Activated CD8-positive, alpha-beta memory T cell treated with anti-CD3 and anti-CD28 coated beads, Interleukin-2, amount 50 U/mL, for 24 hours (primary cell): ENCODE results near the gene CRACR2B.

Experiments
- DNase-seq: peaks from one replicate; pipeline ENCODE4 v3.0.0-alpha.2; 2020; ENCODE audit errors: extremely low read depth

Gene CRACR2B

DNA sequence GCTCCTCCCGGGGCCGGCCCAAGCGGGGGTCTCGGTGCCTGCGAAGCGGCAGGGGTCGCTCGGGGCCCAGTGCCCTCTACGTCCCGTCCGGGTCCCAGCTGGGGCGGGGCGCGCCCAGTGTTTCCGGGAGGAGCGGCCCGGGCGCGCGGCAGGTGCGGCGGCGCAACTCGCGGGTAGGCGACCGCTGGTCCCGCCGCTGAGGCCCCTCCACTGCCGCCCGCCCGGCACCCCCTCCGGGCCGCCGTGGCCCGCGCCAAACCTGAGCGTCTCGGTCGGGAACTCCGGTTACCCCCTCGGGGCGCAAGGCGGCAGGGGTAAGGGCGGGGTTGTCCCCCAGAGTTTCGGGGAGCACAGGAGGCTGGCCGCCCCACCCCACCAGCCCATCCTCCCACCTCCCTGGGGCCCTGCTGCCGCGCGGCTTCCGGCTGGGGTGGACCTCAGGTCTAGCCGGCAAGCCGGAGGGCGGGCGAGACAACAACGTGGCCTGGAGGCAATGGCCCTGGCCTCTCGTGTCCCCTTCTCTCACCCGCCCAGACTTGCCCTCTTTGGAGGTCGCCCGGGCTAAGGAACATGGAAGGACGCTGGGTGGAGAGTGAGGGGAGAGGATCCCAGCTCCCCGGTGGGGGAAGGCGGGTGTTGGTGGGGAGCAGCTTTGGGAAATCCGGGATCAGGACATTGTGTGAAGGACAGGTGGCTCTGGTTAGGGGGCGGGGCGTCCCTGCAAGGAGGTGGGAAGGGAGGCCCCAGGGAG is 398 bp upstream of the CRACR2B start:
- DNase-seq = no peak

DNA sequence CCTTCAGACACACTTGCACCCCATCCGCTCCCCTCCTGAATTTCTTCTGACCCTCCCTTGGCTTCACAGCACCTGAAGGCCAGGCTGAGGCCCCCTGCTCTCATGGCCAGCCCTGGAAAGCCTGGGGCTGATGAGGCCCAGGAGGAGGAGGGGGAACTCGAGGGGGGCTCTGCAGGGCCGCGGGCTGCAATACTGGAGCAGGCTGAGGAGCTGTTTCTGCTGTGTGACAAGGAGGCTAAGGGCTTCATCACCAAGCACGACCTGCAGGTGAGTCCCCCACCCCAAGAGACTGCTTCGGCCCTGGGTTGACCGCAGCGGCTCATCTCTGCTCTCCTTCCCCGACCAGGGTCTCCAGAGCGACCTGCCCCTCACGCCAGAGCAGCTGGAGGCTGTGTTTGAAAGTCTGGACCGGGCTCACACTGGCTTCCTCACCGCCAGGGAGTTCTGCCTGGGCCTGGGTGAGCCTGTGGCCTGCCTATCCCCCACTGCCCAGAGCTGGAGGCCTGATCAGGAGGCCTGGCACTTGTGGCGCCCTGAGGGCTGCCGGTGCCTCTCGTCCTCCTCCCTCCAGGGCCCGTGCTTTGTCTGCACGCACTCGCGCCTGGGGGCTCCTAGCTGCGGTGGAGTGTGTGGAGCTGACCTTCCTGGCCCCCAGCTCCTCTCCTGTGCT is 922 bp downstream of the CRACR2B start:
- no peak for DNase-seq

DNA sequence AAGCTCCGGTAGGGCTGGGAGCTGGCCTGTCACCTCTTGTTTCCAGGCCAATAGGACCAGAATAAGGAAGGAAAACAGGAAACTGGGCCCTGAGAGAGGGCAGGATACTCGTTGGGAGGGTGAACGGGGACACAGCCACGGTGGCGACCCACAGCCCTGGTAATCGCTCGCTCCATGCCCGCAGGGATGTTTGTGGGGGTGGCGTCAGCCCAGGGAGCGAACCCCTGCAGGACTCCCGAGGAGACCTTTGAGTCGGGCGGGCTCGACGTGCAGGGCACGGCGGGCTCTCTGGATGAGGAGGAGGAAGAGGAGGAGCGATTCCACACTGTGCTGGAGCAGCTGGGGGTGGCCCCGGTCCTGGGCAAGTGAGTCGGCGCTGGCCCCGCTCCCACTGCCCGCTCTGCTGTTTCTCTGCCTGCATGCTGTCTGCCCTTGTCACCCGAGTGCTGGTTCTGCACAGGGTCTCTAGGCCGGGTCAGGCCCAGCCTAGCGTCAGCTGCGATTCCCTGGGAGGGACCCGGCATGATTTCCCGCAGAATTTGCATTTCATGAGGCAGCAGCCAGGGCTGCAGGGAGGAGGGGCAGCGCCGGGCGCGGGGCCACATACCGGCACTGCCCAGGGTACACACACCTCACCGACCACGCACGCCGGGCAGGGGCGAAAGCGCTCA is 1.6 kb downstream of the CRACR2B start:
- DNase-seq = no peak

DNA sequence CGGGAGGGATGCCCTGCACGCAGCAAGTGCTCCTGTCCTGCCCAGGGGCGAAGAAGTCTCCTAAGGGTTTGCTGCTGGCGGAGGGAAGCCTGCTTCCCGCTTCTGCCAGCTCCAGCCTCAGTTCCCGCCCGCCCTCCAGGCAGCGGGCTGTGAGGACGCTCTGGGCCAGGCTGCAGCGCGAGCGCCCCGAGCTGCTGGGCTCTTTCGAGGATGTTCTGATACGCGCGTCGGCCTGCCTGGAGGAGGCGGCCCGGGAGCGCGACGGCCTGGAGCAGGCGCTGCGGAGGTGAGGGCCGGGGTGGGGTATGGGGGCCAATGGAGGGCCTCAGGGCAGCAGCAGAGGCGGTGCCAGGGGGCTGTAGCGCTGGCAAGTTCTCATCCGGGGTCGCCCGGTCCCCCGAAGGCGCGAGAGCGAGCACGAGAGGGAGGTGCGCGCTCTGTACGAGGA is 2.2 kb downstream of the CRACR2B start:
- DNase-seq = no peak

DNA sequence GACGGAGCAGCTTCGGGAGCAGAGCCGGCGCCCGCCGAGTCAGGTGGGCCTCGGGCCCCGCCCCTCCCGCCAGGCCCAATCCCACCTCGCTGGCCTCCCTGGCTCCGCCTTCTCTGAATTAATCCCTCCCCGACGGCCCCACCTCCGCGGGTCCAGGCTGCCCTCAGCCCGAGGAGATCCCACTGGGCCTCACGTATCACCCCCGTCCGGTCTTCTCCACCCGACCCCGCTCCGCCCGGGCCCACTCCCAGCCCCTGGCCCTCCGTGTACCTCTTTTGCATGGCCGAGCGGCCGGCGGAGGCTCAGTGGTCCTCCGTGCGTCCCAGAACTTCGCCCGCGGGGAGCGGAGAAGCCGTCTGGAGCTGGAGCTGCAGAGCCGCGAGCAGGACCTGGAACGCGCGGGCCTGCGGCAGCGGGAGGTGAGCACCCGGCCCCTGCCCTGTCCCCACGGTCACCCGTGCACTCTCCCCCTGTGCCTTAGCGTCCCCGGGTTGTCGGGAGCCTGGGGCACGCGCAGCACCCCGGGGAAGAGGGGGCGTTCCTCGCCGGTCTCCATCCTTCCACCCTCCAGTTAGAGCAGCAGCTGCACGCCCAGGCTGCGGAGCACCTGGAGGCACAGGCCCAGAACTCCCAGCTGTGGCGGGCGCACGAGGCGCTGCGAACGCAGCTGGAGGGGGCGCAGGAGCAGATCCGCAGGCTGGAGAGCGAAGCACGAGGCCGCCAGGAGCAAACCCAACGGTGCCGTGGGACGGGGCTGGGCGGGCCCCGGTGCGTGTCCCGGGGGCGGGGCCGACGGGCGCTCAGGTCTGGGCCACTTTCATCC is 2.8 kb downstream of the CRACR2B start:
- DNase-seq = no peak

DNA sequence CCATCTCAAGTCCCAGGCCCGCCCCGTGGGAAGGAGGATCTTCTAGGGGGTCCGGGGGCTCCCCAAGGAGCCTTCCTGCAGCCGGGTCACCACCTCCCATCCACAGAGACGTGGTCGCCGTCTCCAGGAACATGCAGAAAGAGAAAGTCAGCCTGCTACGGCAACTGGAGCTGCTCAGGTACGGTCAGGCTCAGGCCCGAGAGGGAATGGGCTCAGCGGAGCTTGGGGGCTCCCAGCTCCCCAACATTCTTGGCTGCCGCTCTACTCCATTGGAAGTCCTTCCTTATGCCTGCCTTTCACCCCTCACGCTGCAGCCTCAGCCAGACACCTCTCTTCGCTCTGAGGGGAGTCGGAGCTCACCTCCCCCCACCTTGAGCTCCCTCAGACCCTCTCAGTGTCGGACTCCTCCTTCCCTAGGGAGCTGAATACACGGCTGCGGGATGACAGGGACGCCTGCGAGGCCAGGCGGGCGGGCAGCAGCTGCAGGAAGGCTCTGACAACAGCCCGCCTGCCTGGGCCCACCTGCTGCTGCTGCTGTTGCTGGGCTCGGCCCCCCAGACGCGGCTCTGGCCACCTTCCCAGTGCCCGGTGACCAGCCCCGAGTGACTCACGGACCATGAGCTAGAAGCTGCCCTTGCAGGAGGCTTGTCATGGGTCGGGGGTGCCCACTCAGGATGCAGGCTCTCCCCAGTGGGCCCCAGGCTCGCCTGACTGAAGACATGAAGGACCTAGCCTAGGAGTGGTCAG is 3.6 kb downstream of the CRACR2B start:
- no peak for DNase-seq

DNA sequence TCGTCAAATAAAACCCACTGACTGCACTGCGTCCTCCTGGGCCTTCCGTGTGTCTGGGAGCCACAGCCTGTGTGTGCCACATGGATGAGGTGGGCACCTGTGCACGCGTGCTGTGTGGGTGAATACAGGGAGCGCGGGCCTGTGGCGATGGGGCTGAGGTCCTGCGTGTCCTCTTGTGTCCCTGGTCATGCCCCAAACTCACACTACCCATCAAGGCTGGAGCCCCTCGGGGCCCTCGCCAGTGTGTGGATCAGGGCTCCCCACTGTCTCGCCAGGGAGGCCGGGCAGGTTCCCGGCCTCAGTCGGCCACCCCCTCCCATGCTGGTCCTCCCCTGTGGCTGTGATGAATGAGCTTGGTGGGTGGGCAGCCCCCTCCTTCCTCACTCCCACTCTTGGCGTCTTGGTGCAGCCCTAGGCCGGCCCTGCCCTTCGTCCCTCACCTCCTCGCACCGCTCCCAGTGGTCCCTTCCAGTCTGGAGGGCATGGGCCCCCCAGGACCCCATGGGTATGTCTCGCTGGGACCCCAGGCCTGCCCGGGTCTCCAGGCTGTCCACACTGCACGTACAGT is 4.3 kb downstream of the CRACR2B start:
- no peak for DNase-seq

DNA sequence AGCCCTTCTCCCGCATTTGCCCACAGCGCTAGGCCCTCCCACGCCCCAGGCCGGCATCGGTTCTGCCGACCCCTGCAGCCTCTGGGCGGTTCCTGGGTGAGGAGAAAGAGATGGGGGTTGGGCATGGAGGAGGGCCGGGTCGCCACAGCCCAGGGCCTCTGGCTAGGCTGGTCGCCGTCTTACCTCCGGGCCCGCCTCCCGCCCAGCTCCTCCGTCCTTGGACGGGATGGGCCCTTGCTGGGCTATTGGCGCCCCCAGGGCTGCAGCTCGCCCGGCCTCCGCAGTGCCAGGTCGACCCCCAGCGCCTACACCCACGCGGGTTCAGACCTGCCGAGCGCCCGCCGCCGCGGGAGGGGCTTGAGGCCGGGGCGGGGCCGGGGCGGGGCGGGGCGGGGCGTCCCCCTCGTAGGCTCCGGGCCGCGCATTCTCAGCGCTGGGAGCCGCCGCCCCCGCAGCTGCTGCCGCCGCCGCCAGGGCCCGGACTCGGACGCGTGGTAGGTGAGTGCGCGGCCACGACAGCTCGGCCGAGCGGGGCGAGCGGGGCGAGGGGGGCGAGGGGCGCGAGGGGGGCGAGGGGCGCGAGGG is 4.9 kb downstream of the CRACR2B start, which contains the start of gene CD151:
Gene CD151, plus strand, starts transcription at position 424 of the 585 bp plus-strand sequence. CDS start 3,118 bp downstream, outside the sequence.
- no peak for DNase-seq

DNA sequence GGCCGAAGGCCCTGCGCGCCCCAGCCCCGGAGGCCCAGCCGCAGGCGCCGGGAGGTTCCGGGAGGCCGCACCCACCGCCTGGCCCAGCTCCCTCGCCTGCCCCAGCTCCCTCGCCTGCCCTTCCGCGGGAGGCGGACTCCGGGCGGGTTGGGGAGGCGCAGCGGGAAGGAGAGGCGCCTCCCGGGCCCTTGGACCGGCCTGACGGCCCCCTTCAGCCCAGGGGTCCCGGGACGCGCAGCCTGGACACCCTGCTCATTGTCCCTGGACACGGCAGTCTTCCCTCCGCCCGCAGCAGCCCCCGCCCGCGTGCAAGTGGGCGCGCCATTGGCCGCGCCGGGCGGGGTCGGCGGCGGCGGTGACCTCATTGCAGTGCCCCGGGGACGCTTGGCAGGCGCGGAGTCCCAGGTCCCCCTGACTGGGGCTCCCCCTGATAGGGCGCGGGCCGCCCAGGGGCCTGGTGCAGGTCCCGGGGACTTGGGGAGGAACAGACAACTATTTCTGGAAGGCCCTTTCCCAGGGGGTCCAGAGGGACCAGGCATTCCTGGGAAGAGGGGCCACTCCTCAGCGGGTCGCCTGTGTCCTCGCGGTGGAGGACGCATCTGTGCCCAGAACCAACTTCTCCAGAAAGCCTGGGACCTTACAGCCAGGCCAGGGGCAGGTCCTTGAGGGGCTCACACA is 5.5 kb downstream of the CRACR2B start:
- no peak for DNase-seq

DNA sequence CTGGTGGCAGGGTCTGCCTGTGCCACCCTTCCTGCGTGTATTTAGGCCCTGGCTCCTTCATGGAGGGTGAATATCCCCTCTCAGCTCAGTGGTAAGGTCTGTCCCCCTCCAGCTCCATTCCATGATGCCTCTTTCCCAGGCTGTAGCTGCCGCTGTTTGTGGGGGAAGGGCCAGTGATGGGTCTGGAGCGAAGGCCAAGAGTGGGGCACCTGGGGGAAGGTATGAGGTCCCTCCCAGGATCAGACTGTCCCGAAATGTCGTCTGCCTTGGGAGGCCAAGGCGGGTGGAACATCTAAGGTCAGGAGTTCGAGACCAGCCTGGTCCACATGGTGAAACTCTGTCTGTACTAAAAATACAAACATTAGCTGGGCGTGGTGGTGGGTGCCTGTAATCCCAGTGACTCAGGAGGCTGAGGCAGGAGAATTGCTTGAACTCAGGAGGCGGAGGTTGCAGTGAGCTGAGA is 6.2 kb downstream of the CRACR2B start:
- DNase-seq = no peak

DNA sequence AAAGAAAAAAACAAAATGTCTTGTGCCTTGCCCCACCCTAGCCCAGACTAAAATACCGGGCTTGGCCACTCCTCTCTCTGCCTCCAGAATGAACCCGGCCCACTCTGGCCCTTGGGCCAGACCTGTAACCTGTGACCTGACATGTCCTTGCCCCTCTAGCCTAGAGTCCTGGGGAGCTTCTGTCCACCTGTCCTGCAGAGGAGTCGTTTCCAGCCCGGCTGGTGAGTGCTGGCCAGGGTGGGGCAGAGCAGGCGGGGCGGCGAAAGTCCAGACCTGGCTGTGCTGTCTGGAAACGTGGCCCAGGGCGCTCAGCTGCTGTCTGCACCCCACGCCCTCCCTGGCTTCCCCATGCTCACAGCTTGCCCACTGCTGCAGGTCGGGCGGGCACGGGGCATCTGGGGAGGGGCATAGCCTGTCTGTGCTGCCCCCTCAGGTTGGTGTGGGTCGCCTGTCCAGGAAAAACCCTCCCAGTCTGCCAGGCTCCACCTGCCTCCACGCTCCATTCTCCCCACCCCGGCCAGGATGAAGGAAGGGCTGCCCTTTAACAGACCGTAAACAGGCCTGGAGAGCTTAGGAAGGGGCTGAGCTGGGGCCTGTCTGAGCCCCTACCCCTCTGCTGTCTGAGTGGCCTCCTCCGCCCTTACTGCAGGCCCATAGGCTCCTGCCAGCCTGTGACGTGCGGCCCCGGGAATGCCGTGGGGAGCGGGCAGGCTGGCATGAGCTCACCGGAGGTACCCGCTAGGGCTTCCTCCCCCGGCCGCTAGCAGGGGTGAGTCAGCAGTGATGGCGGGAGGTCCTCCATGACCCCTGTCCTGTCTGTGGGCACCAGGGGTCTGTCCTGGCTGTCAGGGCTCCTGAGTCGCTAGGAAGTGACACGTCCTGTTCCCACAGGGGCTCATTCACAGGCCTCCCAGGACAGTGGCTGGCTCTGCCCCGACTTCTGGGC is 6.9 kb downstream of the CRACR2B start:
- DNase-seq = no peak

DNA sequence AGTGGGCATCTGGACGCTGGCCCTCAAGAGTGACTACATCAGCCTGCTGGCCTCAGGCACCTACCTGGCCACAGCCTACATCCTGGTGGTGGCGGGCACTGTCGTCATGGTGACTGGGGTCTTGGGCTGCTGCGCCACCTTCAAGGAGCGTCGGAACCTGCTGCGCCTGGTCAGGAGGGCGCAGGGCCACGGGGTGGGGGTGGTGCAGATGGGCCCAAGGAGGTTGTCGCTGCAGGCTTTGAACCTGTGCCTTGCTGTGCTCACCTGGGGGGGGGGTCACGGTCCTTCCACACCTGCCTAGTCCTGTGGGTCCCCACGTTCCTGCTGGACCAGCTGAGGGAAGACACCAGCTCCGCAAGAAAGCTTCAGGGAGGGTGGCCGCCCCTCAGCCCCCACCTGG is 8.6 kb downstream of the CRACR2B start:
- no peak for DNase-seq

DNA sequence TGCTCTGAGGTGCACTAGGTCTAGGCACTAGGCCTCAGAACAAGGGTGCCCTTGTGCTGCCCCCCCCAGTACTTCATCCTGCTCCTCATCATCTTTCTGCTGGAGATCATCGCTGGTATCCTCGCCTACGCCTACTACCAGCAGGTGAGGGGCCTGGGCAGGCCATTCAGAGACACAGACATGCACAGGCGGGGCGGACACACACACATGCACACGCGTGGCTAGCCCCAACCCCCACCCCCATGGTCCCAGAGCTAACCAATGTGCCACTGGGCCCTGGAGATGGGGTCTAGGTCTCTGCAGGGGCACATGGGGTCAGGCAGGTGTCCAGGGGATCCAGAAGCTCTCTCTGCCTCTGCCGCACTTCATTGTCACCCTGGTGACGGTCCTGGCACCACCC is 9.0 kb downstream of the CRACR2B start:
- no peak for DNase-seq

DNA sequence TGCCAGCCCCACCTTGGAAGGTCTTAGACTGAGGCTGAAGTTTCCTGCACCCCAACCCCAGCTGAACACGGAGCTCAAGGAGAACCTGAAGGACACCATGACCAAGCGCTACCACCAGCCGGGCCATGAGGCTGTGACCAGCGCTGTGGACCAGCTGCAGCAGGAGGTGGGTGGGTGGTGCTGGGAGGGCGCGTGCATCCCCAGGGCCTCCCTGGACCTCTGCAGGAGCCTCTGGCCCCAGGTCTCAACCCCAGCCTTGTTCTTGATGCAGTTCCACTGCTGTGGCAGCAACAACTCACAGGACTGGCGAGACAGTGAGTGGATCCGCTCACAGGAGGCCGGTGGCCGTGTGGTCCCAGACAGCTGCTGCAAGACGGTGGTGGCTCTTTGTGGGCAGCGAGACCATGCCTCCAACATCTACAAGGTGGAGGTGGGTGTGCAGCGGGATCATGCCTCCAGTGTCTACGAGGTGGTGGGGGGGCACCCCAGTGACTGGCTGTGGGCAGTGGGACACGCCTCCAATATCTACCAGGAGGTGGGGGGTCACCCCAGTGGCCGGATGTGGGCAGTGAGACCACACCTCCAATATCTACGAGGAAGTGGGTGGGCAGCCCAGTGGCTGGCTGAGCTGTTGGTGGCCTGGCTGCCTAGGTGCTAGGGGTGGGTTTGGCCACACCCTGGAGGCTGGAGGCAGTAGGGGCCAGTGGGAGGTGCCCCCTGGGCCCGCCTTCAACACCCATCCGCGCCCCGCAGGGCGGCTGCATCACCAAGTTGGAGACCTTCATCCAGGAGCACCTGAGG is 9.7 kb downstream of the CRACR2B start:
- no peak for DNase-seq

DNA sequence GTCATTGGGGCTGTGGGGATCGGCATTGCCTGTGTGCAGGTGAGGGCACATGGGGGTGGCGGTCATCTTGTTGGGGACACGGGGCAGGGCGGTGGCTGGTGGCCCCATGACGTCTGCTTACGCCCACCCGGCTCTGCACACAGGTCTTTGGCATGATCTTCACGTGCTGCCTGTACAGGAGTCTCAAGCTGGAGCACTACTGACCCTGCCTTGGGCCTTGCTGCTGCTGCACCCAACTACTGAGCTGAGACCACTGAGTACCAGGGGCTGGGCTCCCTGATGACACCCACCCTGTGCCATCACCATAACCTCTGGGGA is 10.2 kb downstream of the CRACR2B start:
- no peak for DNase-seq

DNA sequence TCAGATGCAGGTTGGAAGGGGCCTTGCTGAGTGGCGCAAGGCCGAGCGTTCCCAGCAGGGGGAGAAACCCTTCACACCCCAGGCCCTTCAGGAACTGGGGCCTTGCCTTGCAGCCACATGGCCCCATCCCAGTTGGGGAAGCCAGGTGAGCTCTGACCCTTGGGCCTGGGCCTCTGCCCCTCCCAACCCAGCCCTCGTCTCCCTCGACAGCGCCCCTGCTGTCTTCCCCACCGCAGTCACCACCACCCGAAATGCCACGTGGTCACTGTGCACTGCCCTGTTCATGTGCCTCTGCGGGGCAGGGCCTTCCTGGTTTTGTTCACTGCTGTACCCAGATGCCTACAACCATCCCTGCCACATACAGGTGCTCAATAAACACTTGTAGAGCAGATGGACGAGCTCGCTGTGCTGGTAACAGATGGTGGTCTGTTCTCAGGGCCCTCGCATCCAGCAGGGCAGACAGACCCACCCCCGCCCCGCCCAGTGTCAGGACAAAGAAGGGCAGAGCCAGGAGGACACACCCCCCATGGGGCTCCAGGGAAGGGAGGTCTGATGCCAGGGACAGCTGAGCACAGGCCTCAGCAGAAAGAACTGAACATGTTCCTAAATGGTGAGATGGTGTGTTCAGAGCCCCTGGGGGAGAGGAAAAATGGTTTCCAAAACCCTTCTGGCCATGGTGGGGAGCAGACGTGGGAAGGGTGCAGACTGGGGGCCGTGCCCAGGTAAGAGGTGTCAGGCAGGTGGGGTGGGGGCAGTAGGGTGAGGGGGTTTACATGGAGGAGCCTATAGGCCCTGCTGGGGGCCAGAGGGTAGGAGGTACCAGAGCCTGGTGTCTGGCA is 10.9 kb downstream of the CRACR2B start:
- DNase-seq = no peak

DNA sequence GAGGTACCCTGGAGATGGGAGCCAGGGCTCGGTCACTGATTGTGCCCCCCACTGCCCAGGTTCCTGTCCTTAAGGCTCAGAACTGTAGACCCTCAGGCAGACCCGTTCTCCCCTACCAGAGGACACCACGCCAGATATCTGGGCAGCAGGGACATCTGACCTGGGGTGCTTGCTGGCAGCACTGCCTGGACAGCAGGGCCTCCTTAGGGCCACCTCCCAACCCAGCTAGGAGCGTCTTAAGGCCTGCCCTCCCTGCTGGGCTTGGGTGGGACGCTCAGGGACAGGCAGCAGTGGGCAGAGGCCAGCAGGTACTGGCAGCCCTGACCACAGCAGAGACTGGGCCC is 11.5 kb downstream of the CRACR2B start:
- DNase-seq = no peak
